ENCODE data around the gene NFS1.
"Not testable (repeated sequence)": the region's sequence is repeated elsewhere in the genome, so short reads cannot be mapped to it uniquely, and the experiment has no call there.

The NFS1 gene

GRCh38 chr20:35710039-35710438, 10.9 kb upstream of the NFS1 start:
- TF ChIP-seq CTCF (IDR thresholded peaks at IDR 0.05; ENCODE audit: insufficient read depth, low read depth, low read length, missing control alignments) = no peak
- no peak overlapping the region for H3K4me3 ChIP-seq (ENCODE audit: low read depth, low read length)
- DNase-seq (ENCODE audit: low read depth) = no peak

GRCh38 chr20:35709259-35709658, 10.1 kb upstream of the NFS1 start:
- no peak for TF ChIP-seq CTCF (IDR thresholded peaks at IDR 0.05; ENCODE audit: insufficient read depth, low read depth, low read length, missing control alignments)
- no peak for DNase-seq (ENCODE audit: low read depth)
- no peak overlapping the region for H3K4me3 ChIP-seq (ENCODE audit: low read depth, low read length)

GRCh38 chr20:35708502-35708901, 9.3 kb upstream of the NFS1 start:
- no peak overlapping the region for H3K4me3 ChIP-seq (ENCODE audit: low read depth, low read length)
- TF ChIP-seq CTCF (IDR thresholded peaks at IDR 0.05; ENCODE audit: insufficient read depth, low read depth, low read length, missing control alignments) = no peak
- no peak for DNase-seq (ENCODE audit: low read depth)

GRCh38 chr20:35706591-35707529, 7.7 kb upstream of the NFS1 start:
- not testable (repeated sequence) for H3K4me3 ChIP-seq (ENCODE audit: low read depth, low read length); DNase-seq (ENCODE audit: low read depth)

GRCh38 chr20:35705894-35706293, 6.7 kb upstream of the NFS1 start:
- not testable (repeated sequence) for H3K4me3 ChIP-seq (ENCODE audit: low read depth, low read length)

GRCh38 chr20:35704514-35705261, 5.5 kb upstream of the NFS1 start:
- no peak for TF ChIP-seq CTCF (IDR thresholded peaks at IDR 0.05; ENCODE audit: insufficient read depth, low read depth, low read length, missing control alignments)
- no peak for DNase-seq (ENCODE audit: low read depth)
- no peak overlapping the region for H3K4me3 ChIP-seq (ENCODE audit: low read depth, low read length)

More at GRCh38 chr20:35705894-35706293, 6.7 kb upstream of the NFS1 start:
- not testable (repeated sequence) for DNase-seq (ENCODE audit: low read depth)

GRCh38 chr20:35702824-35703695, 3.9 kb upstream of the NFS1 start:
- no peak for DNase-seq (ENCODE audit: low read depth)
- H3K4me3 ChIP-seq (ENCODE audit: low read depth, low read length) = no peak overlapping the region
- TF ChIP-seq CTCF (IDR thresholded peaks at IDR 0.05; ENCODE audit: insufficient read depth, low read depth, low read length, missing control alignments) = no peak
